Measurements from ENCODE around the gene TRMO. TPM values are rescaled to one million over a fixed set of nuclear protein-coding genes. Genes with fewer than 3 reads are reported as not detected.

The TRMO gene
- total and polyA plus RNA-seq, 8 donors = 5.1 to 9.4 (median 6.5) TPM

- intact Hi-C loops (cut with DNase I) = loop anchor here in 1 of 3 donors (10.0 kb wide), 1 partner anchor 97 kb away; no protein-coding TSS in a partner anchor
- no peaks in the 10 kb centered on the region for H3K4me1 ChIP-seq
- peak in 1 of 4 donors; percentile 53 for ATAC-seq
Observed at GRCh38 chr9:97938081-97938644, 15.9 kb upstream of the TRMO start, which contains the start of gene HEMGN. Gene HEMGN, minus strand, starts transcription at chr9:97938172. Its CDS starts 36 bp downstream, at chr9:97938136.

GRCh38 chr9:97936998-97937397 is 14.7 kb upstream of the TRMO start:
- no peaks in the 10 kb centered on the region for H3K9me3 ChIP-seq
- DNase-seq (no peak), FAIRE-seq (no peak), ATAC-seq (no peak)
- no peak overlapping the region for H3K27ac ChIP-seq
- intact Hi-C loops (cut with DNase I) = loop anchor here in 1 of 3 donors (10.0 kb wide), 1 partner anchor 98 kb away; no protein-coding TSS in a partner anchor
- no peak overlapping the region for H3K4me3 ChIP-seq
- H3K36me3 ChIP-seq = no peaks in the 10 kb centered on the region
- no peak for TF ChIP-seq CTCF (IDR thresholded peaks at IDR 0.05)
- peaks cover 0 to 4% (median 2%) of the 10 kb centered on the region in 4 donors for H3K27me3 ChIP-seq
- no peaks in the 10 kb centered on the region for H3K4me1 ChIP-seq

More at GRCh38 chr9:97938081-97938644, 15.9 kb upstream of the TRMO start, which contains the start of gene HEMGN:
- Histone ChIP-seq H3K27ac (no peak within 1 kb of the TSS), H3K36me3 (no peaks in the 10 kb centered on the region), H3K9me3 (no peaks in the 10 kb centered on the region), H3K27me3 (peaks cover 0 to 4% (median 2%) of the 10 kb centered on the region in 4 donors), H3K4me3 (no peak within 1 kb of the TSS)
- WGBS, 2 donors = 66 to 68% methylated on average over 3 of the region's 3 CpGs
- no peak for FAIRE-seq
- no peak for DNase-seq
- TF ChIP-seq CTCF (IDR thresholded peaks at IDR 0.05) = no peak

- no peak overlapping the region for H3K27ac ChIP-seq
- intact Hi-C loops (cut with DNase I) = loop anchor here in 1 of 3 donors (10.0 kb wide), 1 partner anchor 100 kb away; no protein-coding TSS in a partner anchor
- 38 to 69% methylated on average over 1 of the region's 1 CpG for WGBS, 2 donors
- TF ChIP-seq CTCF (IDR thresholded peaks at IDR 0.05) = no peak
- peaks cover 0 to 4% (median 2%) of the 10 kb centered on the region in 4 donors for H3K27me3 ChIP-seq
- no peaks in the 10 kb centered on the region for H3K4me1 ChIP-seq
- ATAC-seq = no peak
- no peaks in the 10 kb centered on the region for H3K9me3 ChIP-seq
- FAIRE-seq = no peak
- no peak for DNase-seq
- no peaks in the 10 kb centered on the region for H3K36me3 ChIP-seq
- H3K4me3 ChIP-seq = no peak overlapping the region
Observed at GRCh38 chr9:97935276-97935675, 13.0 kb upstream of the TRMO start.

- Histone ChIP-seq H3K27ac (no peak overlapping the region), H3K36me3 (no peaks in the 10 kb centered on the region), H3K4me3 (no peak overlapping the region), H3K4me1 (no peaks in the 10 kb centered on the region), H3K9me3 (no peaks in the 10 kb centered on the region), H3K27me3 (peaks cover 0 to 4% (median 2%) of the 10 kb centered on the region in 4 donors)
- DNase-seq (no peak), FAIRE-seq (no peak), ATAC-seq (no peak)
- intact Hi-C loops (cut with DNase I) = loop anchor here in 1 of 3 donors (10.0 kb wide), 1 partner anchor 100 kb away; no protein-coding TSS in a partner anchor
- WGBS, 2 donors = 16 to 22% methylated on average over 5 to 6 of the region's 6 CpGs
- TF ChIP-seq CTCF (IDR thresholded peaks at IDR 0.05) = no peak
Observed at GRCh38 chr9:97934321-97935115, 12.2 kb upstream of the TRMO start.
